ENCODE data around the gene BCL11B. TPM values are rescaled to one million over a fixed set of nuclear protein-coding genes. Genes with fewer than 3 reads are reported as not detected.

BCL11B gene
- total and polyA plus RNA-seq, 2 of the 8 experiments (the other 6 are each of a cell fraction or from before 2014, with no cell fraction given), result 0.63 to 5.9 TPM

DNA sequence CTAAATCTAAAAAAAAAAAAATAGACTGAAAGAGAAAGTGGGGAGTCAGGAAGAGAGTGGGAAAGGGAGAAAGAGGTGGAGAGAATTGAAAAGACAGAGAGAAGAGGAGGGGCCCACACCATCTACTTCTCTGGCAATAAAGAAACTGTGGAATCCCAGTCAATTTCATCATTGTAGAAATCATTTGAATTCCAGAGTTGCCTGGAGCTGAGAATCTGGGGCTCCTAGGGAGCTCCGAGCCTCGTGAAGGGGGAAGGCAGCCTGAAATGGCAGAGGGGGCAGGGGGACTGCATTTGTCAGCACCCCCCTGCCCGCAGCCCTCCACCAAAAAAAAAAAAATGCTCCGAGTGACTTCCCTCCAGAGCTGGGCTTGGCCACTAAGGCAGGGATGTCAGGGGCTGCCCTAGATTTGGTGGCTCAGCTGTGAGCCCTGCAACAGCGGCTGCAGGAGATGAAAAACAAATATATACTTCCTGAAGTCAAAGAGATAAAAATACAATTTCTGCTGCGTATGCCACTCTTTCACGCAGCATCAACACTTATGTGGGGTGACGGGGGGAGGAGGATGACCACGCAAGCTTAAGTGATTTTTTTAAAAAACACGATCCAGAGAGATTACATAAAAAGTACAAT is 80.5 kb downstream of the BCL11B start:
- Histone ChIP-seq H2AFZ (ENCODE audit: low read length) (no peak overlapping the region), H2BK5ac (ENCODE audit: low read depth, low read length) (no peak overlapping the region), H3K4me1 (replicated peaks in 1 of 4; ENCODE audit: control insufficient read depth in 3 of 4, insufficient read depth in 4 of 4, low read length in 3 of 4) (peaks cover 5 to 21% (median 13%) of the 10 kb centered on the region in 4 experiments), H3K23ac (ENCODE audit: insufficient read length) (no peak overlapping the region), H3K4ac (replicated peaks; ENCODE audit: insufficient read length, low read depth, low read length) (no peak overlapping the region), H2BK15ac (ENCODE audit: low read length) (no peak overlapping the region), H3K4me3 (ENCODE audit: extremely low read depth in 1 of 4, insufficient read depth in 2 of 4, low read depth in 3 of 4, low read length in 4 of 4) (no peak overlapping the region), H3K27me3 (replicated peaks in 1 of 4; ENCODE audit: control insufficient read depth in 3 of 4, extremely low read depth in 1 of 4, insufficient read depth in 3 of 4, low read length in 3 of 4) (no peaks in the 10 kb centered on the region), H2BK20ac (ENCODE audit: low read length) (no peak overlapping the region), H3K9me3 (ENCODE audit: insufficient read depth in 2 of 2, low read depth in 1 of 2, low read length in 1 of 2) (no peaks in the 10 kb centered on the region), H3K27ac (ENCODE audit: low read depth, low read length) (no peak overlapping the region), H3K79me1 (ENCODE audit: low read depth, low read length) (peaks cover 6% of the 10 kb centered on the region; the same call in 1 of the 2 replicates), H3K36me3 (ENCODE audit: control insufficient read depth in 2 of 4, insufficient read depth in 4 of 4, low read length in 3 of 4) (no peaks in the 10 kb centered on the region), H4K91ac (replicated peaks; ENCODE audit: insufficient read length, low read length) (no peak overlapping the region), H2BK120ac (replicated peaks; ENCODE audit: low read depth, low read length) (no peak overlapping the region), H3K14ac (ENCODE audit: insufficient read length) (no peak overlapping the region), H3K9ac (replicated peaks in 1 of 4; ENCODE audit: extremely low read depth in 1 of 4, low read depth in 3 of 4, low read length in 3 of 4) (peak overlapping the region in 1 of 4 experiments; percentile 27; a peak in 1 of 7 replicates), H3K79me2 (ENCODE audit: control insufficient read depth in 1 of 2, insufficient read depth in 2 of 2, low read length in 2 of 2) (peaks cover 0 to 19% of the 10 kb centered on the region in 2 experiments; a peak in 1 of 4 replicates), H3K23me2 (ENCODE audit: low read depth, low read length) (no peaks in the 10 kb centered on the region), H4K8ac (ENCODE audit: extremely low read depth, insufficient read depth, low read length) (no peak overlapping the region), H2BK12ac (ENCODE audit: low read depth, low read length) (no peak overlapping the region), H3K18ac (ENCODE audit: extremely low read depth, low read length) (no peak overlapping the region; the same call in 1 of the 2 replicates), H4K20me1 (replicated peaks in 1 of 2; ENCODE audit: control insufficient read depth in 1 of 2, insufficient read depth in 2 of 2, low read length in 2 of 2) (no peaks in the 10 kb centered on the region), H4K5ac (ENCODE audit: insufficient read length, low read depth, low read length) (no peak overlapping the region), H3K56ac (replicated peaks; ENCODE audit: insufficient read length, low read depth, low read length) (no peak overlapping the region), H3K4me2 (ENCODE audit: insufficient read depth in 1 of 2, low read depth in 2 of 2, low read length in 2 of 2) (peak overlapping the region in 1 of 2 experiments; percentile 24; a peak in 1 of 4 replicates), H2AK5ac (ENCODE audit: low read depth, low read length) (no peak overlapping the region)
- FAIRE-seq (no peak), DNase-seq (ENCODE audit: low read depth in 1 of 2, low spot score in 2 of 2) (no peak)
- CTCF ChIA-PET (ENCODE audit: partially characterized antibody), result interaction anchor here (0.6 to 4.3 kb wide), 7 partner anchors 9 to 370 kb away, joined by 3 to 34 read pairs (median 3); partner anchors contain the start of gene BCL11B
- WGBS, 2 experiments (ENCODE audit: extremely low coverage in 1 of 2, insufficient coverage in 1 of 2, insufficient read length in 1 of 2, insufficient replicate concordance in 2 of 2, low coverage in 1 of 2, low lambda C conversion rate in 2 of 2, missing lambda C conversion rate in 1 of 2), result 71% methylated on average over 8 of the region's 10 CpGs; no CpG with 5 or more reads in 1 of the 2 experiments
- POLR2A ChIA-PET (ENCODE audit: partially characterized antibody), result interaction anchor here (1.3 kb wide), 1 partner anchor 13 kb away, joined by 3 read pairs; no protein-coding TSS in a partner anchor
- TF ChIP-seq BACH1 (IDR thresholded peaks at IDR 0.05; ENCODE audit: low read length) (no peak), JUND (IDR thresholded peaks at IDR 0.05; ENCODE audit: low read length) (no peak), GABPA (IDR thresholded peaks at IDR 0.05; ENCODE audit: borderline replicate concordance, insufficient read depth, low read length) (no peak), SIX5 (IDR thresholded peaks at IDR 0.05; ENCODE audit: low read depth, low read length) (no peak), POLR2A (IDR thresholded peaks at IDR 0.05; ENCODE audit: control extremely low read depth in 1 of 2, low read depth in 2 of 2, low read length in 2 of 2) (no peak), EZH2 (IDR thresholded peaks at IDR 0.05; ENCODE audit: low read depth, low read length, severe bottlenecking) (no peak), SAP30 (IDR thresholded peaks at IDR 0.05; ENCODE audit: insufficient read depth, insufficient replicate concordance, low read length) (no peak), CTBP2 (IDR thresholded peaks at IDR 0.05; ENCODE audit: borderline replicate concordance, insufficient read depth, insufficient read length, low read length) (no peak), MAFK (IDR thresholded peaks at IDR 0.05; ENCODE audit: low read depth, low read length) (no peak), SP2 (IDR thresholded peaks at IDR 0.05; ENCODE audit: low read length) (no peak)
- TF ChIP-seq, protein P1, sequence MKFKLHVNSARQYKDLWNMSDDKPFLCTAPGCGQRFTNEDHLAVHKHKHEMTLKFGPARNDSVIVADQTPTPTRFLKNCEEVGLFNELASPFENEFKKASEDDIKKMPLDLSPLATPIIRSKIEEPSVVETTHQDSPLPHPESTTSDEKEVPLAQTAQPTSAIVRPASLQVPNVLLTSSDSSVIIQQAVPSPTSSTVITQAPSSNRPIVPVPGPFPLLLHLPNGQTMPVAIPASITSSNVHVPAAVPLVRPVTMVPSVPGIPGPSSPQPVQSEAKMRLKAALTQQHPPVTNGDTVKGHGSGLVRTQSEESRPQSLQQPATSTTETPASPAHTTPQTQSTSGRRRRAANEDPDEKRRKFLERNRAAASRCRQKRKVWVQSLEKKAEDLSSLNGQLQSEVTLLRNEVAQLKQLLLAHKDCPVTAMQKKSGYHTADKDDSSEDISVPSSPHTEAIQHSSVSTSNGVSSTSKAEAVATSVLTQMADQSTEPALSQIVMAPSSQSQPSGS (IDR thresholded peaks at IDR 0.05; ENCODE audit: low read length), result no peak

Measured in H1 (cell line).